Duodenal mucosa (tissue), 2 donors: Measurements from ENCODE around the gene MRPL55.

Source experiments
- H3K27ac ChIP-seq: one replicate; pipeline ENCODE4 v1.7.0; 2013; ENCODE audit warnings: low read depth, low read length
- H3K27me3 ChIP-seq, 2 donors: one replicate each; pipeline ENCODE4 v1.7.0; 2013; ENCODE audit warnings: low read length in 2 of 2, control low read depth in 1 of 2; ENCODE audit not compliant: insufficient read depth in 2 of 2, control insufficient read depth in 1 of 2
- H3K36me3 ChIP-seq, 2 donors: one replicate each; pipeline ENCODE4 v1.7.0; 2013; ENCODE audit warnings: low read length in 2 of 2, control low read depth in 1 of 2; ENCODE audit not compliant: insufficient read depth in 2 of 2, control insufficient read depth in 1 of 2
- H3K4me1 ChIP-seq, 2 donors: one replicate each; pipeline ENCODE4 v1.7.0; 2013; ENCODE audit warnings: low read length in 2 of 2, control low read depth in 1 of 2; ENCODE audit not compliant: insufficient read depth in 2 of 2, control insufficient read depth in 1 of 2
- H3K4me3 ChIP-seq, 2 donors: one replicate each; pipeline ENCODE4 v1.7.0; 2013; ENCODE audit warnings: low read length in 2 of 2, low read depth in 1 of 2
- H3K9ac ChIP-seq, 2 donors: one replicate each; pipeline ENCODE4 v1.7.0; 2013; ENCODE audit warnings: low read length in 2 of 2, low read depth in 1 of 2
- H3K9me3 ChIP-seq, 2 donors: one replicate each; pipeline ENCODE4 v1.7.0; 2013; ENCODE audit warnings: low read length in 2 of 2, control low read depth in 1 of 2; ENCODE audit not compliant: control insufficient read depth in 1 of 2

The MRPL55 gene

DNA sequence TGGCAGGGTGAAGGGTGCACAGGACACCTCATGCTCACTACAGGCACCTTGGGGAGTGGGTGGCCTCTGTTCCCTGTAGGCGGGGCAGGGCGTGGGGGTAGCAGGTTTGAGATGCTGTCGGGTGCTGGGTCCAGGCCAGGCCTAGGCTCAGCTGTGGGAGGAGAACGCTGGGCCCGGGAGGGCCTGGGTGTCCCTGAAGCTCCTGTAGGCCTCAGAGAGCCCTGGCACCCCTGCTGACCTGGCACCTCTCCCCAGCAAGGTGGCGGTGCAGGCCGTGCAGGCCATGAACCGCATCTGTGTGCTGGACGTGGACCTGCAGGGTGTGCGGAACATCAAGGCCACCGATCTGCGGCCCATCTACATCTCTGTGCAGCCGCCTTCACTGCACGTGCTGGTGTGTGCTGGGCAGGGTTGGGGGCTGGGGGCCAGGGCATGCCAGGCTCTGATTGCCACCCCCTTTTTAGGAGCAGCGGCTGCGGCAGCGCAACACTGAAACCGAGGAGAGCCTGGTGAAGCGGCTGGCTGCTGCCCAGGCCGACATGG lies 38.1 kb upstream of the MRPL55 start:
- no peaks in the 10 kb centered on the region for H3K9me3 ChIP-seq
- H3K9ac ChIP-seq, result no peak overlapping the region

DNA sequence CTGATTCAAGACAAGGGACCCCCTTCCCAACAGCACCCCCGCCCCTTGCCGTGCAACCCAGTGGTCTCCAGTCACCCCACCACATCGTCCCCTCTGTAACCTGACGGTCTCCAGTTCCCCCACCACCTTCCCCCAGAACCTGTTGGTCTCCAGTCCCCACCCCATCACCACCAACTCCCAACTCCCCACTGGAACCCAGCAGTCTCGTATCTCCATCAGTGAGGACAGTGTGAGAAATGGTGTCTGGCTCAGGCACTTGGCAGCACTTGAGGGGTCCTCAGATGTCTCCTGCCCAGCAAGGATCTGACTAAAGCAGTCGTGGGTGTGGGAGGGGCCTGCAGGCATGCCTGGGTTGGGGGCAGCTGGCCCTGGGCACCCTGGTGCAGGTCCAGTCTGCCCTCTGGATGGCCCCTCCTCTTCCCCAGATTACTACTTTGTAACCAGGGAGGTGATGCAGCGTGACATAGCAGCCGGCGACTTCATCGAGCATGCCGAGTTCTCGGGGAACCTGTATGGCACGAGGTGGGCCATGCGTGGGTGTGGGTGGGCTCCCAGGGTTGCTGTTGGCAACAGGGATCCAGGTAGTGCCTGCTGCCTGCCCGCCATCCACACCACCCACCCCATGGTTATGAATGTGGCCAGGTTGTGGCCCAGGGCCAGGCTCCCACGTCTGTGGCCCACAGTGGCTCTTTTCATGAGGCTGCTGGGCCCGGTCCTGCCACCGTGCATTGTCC lies 37.5 kb upstream of the MRPL55 start:
- H3K36me3 ChIP-seq, result peaks cover 8 to 41% of the 10 kb centered on the region in 2 donors
- H3K4me1 ChIP-seq, result peaks cover 29 to 41% of the 10 kb centered on the region in 2 donors

More for the DNA sequence above, 38.1 kb upstream of the MRPL55 start:
- Histone ChIP-seq H3K27ac (no peak overlapping the region), H3K36me3 (peaks cover 8 to 41% of the 10 kb centered on the region in 2 donors), H3K4me1 (peaks cover 23 to 35% of the 10 kb centered on the region in 2 donors), H3K4me3 (no peak overlapping the region), H3K27me3 (no peaks in the 10 kb centered on the region)

DNA sequence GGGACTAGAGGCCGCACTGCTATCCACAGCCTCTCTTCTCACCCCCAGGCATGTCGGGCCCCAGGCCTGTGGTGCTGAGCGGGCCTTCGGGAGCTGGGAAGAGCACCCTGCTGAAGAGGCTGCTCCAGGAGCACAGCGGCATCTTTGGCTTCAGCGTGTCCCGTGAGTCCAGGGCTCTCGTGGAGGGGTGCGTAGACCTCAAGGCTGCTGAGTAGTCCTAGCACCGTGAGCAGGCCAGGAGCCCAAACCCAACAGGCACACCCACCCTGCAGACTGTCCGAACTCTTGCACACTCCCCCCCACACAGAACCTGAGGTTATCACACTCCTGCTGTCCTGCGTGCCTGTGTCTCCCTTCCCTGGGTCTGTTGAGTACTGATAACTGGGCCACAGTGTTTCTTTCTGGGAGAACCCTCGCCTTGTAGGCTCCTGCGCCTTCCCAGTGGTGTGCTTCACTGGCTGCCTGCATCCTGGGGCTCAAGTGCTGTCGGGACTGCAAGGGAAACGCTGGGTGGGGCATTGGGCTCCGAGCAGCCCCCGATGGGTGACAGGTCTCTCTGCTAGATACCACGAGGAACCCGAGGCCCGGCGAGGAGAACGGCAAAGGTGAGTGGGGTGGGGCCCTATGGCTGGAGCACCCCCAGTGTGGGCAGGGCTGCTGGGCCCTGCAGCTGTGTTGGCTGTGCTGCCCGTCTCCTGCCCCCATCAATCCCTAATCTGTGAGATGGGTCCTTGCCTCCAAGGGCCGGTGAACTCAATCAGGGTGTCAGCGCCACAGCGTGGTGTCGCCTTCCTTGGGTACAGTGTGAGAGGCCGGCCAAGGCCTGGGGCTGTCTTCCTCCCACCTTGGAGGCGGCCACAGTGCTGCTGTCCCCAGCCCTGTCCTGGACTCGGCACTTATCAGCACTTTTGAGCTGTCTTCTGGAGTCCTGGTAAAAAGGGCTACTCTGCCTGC lies 36.6 kb upstream of the MRPL55 start:
- H3K27me3 ChIP-seq, result no peaks in the 10 kb centered on the region
- no peak overlapping the region for H3K4me3 ChIP-seq
- peaks cover 36 to 37% of the 10 kb centered on the region in 2 donors for H3K4me1 ChIP-seq
- no peak overlapping the region for H3K9ac ChIP-seq
- no peaks in the 10 kb centered on the region for H3K9me3 ChIP-seq
- no peak overlapping the region for H3K27ac ChIP-seq
- H3K36me3 ChIP-seq, result peaks cover 8 to 41% of the 10 kb centered on the region in 2 donors

More for the DNA sequence above, 37.5 kb upstream of the MRPL55 start:
- no peak overlapping the region for H3K9ac ChIP-seq
- no peak overlapping the region for H3K27ac ChIP-seq
- no peaks in the 10 kb centered on the region for H3K27me3 ChIP-seq
- H3K9me3 ChIP-seq, result no peaks in the 10 kb centered on the region
- no peak overlapping the region for H3K4me3 ChIP-seq

DNA sequence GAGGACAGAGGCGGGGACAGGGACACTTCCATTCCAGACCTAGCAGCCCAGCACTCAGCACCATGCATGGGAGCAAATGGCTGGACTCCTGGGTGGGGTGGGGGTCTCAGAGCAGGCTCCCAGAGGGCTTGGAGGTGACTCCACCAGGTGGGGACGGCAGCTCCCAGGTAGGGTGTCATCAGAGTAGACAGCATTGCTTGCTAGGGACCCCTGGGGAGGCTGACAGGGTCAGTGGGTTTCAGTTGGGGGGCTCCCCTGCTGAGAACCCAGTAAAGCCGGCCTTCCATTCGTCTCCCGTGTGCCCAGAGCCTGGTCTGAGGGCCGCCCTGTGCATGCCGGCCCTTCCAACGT lies 35.9 kb upstream of the MRPL55 start:
- H3K4me1 ChIP-seq, result peaks cover 36 to 37% of the 10 kb centered on the region in 2 donors
- no peak overlapping the region for H3K27ac ChIP-seq
- H3K9me3 ChIP-seq, result no peaks in the 10 kb centered on the region
- H3K9ac ChIP-seq, result no peak overlapping the region
- H3K27me3 ChIP-seq, result no peaks in the 10 kb centered on the region
- no peak overlapping the region for H3K4me3 ChIP-seq
- peaks cover 8 to 41% of the 10 kb centered on the region in 2 donors for H3K36me3 ChIP-seq

DNA sequence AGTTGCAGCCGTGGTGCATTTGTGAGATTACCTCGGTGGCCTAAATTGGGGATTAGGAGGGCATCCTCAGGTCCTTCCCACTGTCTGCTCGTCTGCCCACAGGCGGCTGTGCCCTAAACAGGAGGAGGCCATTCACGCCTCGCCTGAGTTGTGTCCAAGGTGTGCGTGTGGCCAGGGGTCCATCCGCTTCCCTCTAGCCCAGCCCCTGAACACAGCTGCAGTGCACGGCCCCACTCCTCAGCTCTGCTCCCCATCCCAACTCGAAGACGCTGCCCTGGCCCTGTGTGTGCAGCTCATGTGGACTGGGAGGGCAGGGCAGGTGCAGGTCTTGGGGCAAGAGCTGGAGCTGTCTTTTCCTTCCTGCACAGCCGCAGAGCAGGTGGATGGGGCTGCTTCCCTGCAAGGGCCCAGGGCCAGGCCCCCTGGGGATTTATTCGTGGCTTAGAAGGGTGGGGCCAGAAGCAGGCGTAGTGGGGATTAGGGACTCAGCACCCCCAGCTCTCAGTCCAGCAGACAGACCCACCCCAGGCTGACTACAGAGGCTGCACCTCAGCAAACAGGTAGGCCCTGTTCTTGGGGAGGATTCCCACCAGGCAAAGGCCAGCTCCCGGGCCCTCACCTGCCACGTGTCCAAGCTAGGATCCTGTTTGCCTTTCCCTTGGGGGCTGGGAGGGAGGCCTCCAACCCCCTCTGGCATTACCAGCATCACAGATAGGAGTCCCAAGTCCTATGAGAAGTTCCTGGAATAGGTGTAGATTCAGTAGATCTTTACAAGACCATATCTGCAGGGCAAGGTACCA lies 35.3 kb upstream of the MRPL55 start:
- Histone ChIP-seq H3K4me1 (peaks cover 36 to 37% of the 10 kb centered on the region in 2 donors), H3K9me3 (no peaks in the 10 kb centered on the region), H3K27ac (no peak overlapping the region), H3K4me3 (no peak overlapping the region), H3K9ac (no peak overlapping the region), H3K36me3 (peaks cover 8 to 41% of the 10 kb centered on the region in 2 donors), H3K27me3 (no peaks in the 10 kb centered on the region)

DNA sequence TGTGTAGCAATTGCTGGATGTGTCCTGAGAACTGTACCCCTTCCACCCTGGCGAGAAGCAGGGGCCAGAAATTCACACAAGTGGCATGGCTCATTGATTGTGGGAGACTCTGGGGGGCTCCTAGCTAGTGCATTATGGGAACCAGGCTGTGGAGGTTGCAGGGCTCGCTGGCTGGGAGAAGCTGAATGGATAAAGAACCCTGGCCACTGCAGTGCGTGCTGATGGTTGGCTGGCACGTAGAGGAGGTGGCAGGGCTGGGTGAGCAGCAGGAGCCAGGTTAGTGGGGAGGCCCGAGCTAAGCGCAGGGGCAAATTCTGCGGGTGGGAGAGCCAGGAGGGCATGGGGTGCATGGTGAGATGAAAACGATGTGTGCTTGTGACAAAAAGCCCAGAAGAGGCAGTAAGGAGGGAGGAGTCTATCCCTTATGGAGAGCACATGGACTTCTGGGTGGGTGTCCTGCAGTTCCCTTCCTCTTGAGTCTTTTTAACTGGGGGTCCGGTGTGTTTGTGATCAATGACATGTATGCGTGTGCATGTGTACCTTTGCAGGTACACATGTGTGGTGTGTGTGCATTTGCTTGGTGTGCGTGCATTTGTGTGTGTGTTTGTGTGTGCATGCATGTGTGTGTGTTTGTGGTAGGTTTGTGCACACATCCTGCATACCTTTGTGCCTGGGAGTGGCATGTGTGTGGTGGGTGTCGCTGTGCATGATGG lies 34.5 kb upstream of the MRPL55 start:
- Histone ChIP-seq H3K9ac (no peak overlapping the region), H3K9me3 (no peaks in the 10 kb centered on the region), H3K36me3 (peaks cover 8 to 37% of the 10 kb centered on the region in 2 donors), H3K27ac (no peak overlapping the region), H3K27me3 (no peaks in the 10 kb centered on the region), H3K4me3 (no peak overlapping the region), H3K4me1 (peaks cover 36 to 37% of the 10 kb centered on the region in 2 donors)

DNA sequence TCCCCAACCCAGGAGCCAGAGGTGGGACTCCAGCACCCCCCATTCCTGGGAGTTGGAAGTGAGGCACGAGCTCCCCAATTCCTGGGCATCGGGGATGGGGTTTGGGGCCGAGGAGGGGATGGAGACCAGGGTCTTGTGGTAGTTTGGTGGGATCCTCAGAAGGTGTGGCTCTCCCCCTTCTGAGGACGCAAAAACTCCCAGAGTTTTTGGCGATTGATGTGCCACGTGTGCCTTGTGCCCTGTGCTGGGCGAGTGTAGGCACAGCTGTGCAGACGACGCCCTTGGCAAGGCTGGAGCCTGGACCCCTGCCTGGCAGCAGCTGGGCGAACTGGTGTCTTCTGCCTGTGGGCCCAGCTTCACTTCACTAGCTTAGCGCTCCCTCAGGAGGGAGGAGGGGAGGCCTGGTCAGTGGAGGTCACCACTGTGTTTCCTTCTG lies 33.6 kb upstream of the MRPL55 start:
- peak overlapping the region in 1 of 2 donors; percentile 97 for H3K9ac ChIP-seq
- peaks cover 36 to 37% of the 10 kb centered on the region in 2 donors for H3K4me1 ChIP-seq

DNA sequence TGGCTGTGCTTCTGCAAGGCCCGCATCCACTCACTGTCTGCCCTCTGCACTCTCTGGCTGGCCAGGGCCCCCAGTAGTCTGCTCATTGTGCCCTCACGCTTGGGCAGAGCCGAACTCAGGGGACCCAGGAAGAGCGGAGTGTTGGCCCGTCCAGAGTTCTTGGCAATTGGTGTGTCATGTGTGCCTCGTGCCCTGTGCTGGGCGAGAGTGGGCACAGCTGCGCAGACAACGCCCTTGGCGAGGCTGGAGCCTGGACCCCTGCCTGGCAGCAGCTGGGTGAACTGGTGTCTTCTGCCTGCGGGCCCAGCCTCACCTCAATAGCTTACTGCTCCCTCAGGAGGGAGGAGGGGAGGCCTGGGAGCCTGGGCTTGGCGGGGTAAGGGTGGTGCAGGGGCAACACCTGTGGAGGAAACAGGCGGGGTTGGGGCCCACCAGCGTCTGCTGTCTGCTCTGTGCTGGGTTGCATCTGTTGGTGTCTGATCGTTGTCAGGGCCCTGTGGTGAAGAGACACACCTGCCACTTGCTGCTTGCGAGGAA lies 33.1 kb upstream of the MRPL55 start:
- H3K4me3 ChIP-seq, result peak overlapping the region; percentile 79 to 96
- no peaks in the 10 kb centered on the region for H3K27me3 ChIP-seq
- peak overlapping the region; percentile 98 for H3K27ac ChIP-seq
- H3K4me1 ChIP-seq, result peaks cover 36 to 37% of the 10 kb centered on the region in 2 donors
- peak overlapping the region; percentile 94 to 97 for H3K9ac ChIP-seq
- no peaks in the 10 kb centered on the region for H3K9me3 ChIP-seq
- peaks cover 8 to 24% of the 10 kb centered on the region in 2 donors for H3K36me3 ChIP-seq

More for the DNA sequence above, 33.6 kb upstream of the MRPL55 start:
- H3K27ac ChIP-seq, result no peak overlapping the region
- H3K4me3 ChIP-seq, result peak overlapping the region in 1 of 2 donors; percentile 79
- no peaks in the 10 kb centered on the region for H3K27me3 ChIP-seq
- H3K9me3 ChIP-seq, result no peaks in the 10 kb centered on the region
- peaks cover 8 to 29% of the 10 kb centered on the region in 2 donors for H3K36me3 ChIP-seq
